SK-N-SH treated with all-trans-retinoic acid at 6 μM for 48 hours (cell line): ENCODE measurements around the gene GSTO2.

Experiments used
- GLIS3 ChIP-seq: fragments of 250-450 bp; sonication (Bioruptor Pico); IDR thresholded peaks from 2 replicates; pipeline ENCODE4 v1.5.0; 2020; ENCODE audit warnings: mild to moderate bottlenecking, moderate library complexity
- ZNF565 ChIP-seq: fragments of 450-650 bp; formaldehyde crosslinking; conservative IDR thresholded peaks from 2 replicates; pipeline ENCODE4 v1.5.0; 2020; ENCODE audit warnings: low read depth, mild to moderate bottlenecking, moderate library complexity

DNA sequence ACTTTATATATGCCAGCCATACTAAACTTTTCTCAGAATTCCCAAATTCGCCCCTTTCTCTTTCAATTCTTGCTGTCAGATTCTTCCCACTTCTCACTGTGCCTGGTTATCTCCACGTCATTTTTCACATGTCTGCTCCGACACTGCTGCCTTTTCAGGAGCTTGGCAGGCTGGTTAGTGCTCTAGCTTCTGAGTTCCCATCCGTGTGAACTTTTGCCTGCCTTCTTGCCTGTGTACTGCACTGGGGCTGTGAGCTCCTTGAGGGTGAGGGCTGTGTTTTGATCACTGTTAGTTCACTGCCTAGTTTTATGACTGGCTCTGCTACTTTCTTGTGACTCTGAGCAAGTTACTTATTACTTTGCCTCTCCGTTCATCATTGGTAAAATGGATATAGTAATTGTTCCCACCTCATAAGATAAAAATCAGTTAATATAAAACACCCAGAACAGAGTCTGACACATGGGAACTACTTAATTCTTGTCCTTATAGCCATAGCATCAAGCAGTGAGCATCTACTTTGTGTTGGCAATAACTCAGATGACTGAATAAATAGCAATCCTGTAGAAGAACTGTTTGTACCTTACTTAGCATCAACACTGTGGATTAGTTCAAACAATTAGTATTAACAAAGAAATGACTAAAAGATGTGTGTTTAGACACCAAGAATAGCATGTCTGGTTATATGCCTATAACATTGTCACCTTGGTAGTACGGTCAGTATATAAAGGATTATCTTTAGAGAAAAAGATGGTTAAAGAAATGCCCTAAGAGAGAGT is 8.8 kb upstream of the GSTO2 start:
- TF ChIP-seq ZNF565 (CRISPR knock-in tag) (no peak), GLIS3 (CRISPR knock-in tag) (no peak)
